Bronchial smooth muscle cell (primary cell): ENCODE data around the gene WEE1. TPM values are rescaled to one million over a fixed set of nuclear protein-coding genes. Genes with fewer than 3 reads are reported as not detected.

ENCODE experiments used
- total RNA-seq: library from RNA; depleted of rRNA; stranded (reverse); fragments of >200 nt; gene quantifications from 2 replicates; pipeline ENCODE4 v1.2.1, GENCODE V29; 2014

The WEE1 gene
- 11.6 and 12.1 TPM in 2 replicates for total RNA-seq

GRCh38 chr11:9573052-9573774 is at the start of gene WEE1:
Gene WEE1 (plus strand): TSS chr11:9573670. CDS start chr11:9573934, 264 bp downstream.

Other genes with a start within 250 kb of the WEE1 start
- 59.4 and 88.6 TPM in 2 replicates for gene IPO7, start 189.0 kb upstream of the WEE1 start, total RNA-seq
- 26.2 and 36.0 TPM in 2 replicates for gene ZNF143, start 112.7 kb upstream of the WEE1 start, total RNA-seq
- gene SWAP70, start 90.4 kb downstream of the WEE1 start, total RNA-seq: 20.8 and 27.6 TPM in 2 replicates